ENCODE measurements around the gene MT1A.
A peak's percentile ranks its signal among the peaks of the same experiment; 100 is the strongest.

Gene MT1A

DNA sequence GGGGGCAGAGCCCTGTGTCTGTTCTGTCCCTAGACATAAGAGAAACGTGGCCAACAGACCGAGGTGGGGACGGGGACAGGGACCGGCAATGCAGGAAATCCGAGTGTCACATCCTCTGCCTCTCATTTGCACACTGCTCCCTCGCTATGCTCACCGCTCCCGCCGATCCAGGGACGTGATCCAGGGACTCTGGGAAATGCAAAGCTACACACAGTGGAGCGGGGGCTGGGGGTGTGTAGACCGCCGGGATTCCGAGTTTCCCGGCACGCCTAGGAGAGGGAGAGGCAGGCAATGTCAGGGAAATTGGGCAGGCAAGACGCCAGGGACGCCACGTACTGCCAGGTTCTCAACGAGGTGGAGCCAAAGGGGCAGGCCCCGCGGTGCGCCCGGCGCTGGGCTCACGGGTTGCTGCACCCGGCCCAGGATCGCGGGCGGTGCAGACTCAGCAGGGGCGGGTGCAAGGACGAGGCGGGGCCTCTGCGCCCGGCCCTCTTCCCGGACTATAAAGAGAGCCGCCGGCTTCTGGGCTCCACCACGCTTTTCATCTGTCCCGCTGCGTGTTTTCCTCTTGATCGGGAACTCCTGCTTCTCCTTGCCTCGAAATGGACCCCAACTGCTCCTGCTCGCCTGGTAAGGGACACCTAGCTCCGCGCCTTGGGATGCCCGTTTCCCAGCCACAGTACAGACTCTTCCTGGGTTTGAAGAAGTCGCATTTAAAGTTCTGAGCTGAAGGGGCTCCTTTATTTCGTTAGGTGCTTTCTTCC lies 43.7 kb downstream of the MT1A start, which contains the start of gene MT1X:
Gene MT1X (plus strand): TSS at position 532 of the 764 bp plus-strand sequence. CDS start 71 bp downstream, at position 603.
- DNase-seq = peak; percentile 83 to 92

DNA sequence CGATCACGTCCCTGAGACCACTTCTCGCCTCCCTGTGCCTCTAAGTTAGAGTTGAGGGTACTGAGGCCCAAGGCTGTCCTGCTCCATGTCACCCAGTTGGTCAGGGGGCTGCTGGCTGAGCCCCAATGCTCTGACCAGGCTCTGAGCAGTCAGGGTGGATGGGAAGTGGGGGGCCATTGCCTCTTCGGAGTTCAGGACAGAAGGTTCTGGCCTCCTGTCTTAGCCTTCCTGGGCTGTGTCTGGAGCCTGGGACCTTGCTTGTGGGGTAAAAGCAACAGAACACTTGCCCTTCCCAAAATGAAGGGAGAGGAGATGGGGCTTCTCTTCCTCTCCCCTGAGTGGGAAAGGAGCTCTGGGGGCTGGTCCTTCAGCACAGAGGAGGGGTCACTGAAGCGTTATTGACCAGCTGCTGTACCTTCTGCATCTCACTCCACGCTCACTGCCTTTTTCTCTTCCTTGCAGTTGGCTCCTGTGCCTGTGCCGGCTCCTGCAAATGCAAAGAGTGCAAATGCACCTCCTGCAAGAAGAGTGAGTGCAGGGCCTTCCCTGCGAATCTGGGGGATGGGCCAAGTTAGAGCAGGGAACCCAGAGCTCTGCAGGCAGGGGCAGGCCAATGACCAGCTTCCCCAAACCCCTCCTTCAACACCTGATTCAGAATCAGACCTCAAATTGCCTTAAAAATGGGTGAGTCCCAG lies 44.4 kb downstream of the MT1A start:
- DNase-seq = no peak

DNA sequence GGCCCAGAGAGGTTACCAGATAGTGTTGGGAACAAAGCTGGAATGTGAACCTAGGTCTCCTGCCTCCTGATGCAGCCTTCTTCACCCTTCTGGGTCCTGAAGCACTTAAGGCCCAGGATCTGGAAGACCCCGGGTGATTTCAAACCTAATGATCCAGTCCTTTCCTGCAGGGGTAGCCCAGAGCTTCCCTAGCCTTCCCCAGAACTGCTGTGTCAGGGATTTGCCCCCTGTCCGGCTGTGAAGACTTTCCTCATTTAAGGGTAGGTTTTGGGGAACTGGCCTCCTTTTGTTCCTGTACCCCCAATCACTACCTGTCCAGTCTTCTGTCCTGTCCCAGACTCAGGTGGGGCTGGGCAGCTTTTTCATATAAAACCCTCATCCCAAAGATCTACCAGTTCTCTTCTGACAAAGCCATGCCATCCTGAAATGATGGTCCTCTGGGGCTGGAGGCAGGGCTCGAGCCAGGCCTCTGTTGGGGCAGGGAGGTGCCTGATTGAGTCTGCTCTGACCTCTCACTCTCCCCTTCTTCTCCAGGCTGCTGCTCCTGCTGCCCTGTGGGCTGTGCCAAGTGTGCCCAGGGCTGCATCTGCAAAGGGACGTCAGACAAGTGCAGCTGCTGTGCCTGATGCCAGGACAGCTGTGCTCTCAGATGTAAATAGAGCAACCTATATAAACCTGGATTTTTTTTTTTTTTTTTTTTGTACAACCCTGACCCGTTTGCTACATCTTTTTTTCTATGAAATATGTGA lies 45.1 kb downstream of the MT1A start:
- no peak for DNase-seq

DNA sequence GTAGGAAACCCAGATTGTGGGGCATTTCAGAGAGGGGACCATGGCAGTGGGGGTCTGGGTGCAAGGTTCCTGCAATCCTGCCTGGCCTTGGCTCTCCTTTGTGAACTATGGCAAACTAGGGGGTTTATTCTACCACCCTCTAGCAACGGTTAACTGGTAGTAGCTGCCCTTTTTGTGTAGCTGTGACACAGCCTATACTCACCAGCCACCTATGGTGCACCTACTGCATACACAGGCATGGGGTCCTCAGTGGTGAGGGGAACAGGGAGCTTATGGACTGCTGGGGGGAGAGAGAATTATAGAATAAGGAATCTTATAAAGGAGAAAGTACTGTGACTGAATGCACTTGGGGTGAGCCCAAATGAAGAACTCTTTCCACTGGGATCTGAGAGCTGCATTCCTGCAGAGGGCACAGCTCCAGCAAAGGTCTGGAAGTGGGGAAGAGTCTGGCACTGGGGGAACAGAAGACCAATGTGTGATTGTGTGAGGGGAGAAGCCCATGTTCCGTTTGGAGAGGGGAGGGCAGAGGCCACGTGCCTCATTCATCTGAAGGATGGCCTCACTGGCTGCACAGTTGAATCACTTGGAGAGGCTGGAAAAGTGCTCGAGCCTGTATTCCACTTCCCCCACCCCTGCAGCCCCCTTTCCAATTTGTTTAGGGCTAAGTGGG lies 45.9 kb downstream of the MT1A start:
- no peak for DNase-seq

DNA sequence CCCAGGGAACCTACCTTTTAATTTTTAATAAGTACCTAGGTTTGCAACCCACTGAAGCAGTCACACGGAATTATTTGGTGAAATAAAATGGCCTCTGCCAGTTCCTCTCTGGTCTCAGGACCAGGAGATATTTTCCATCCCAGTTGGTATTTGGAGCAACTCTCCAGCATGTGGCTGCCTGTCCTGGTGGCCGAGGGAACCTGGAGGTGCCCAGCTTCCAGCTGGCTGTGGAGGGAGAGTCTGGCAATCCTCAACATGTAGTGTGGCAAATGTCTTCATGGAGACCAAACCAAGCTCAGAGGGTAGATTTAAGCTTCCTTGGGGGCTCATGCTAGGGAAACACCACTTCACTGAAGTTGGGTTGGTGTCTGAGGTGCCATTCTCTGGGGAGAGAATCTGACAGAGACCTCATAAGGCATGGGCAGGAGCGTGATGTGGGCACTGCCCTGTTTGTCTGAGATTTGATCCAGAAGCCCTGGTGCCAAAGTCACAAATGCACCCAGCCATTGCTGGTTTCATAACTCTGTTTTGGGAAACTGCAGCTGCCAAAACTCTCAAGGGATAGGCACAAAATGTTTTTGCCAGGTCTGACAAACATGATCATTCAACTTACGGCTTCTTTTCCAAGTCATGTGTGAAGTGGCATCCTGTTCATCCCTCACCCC lies 46.6 kb downstream of the MT1A start:
- DNase-seq = no peak

DNA sequence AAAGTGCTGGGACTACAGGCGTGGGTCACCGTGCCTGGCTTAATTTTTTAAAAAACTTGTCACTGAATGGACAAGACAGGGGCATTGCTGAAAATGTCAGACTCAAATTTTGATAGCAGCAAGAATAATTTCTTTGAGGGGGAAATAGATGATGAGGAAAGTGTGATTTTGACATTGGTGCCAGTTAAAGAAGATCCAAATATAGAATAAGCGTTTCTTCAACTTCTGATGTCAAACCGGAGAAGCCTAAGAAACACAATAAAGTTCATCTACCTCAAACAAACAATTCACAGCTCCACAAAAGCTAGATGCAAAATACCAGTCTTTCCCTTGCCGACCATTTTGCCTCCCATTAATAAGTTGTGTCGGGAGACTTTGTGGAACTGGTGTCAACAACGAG lies 48.3 kb downstream of the MT1A start:
- DNase-seq = no peak

DNA sequence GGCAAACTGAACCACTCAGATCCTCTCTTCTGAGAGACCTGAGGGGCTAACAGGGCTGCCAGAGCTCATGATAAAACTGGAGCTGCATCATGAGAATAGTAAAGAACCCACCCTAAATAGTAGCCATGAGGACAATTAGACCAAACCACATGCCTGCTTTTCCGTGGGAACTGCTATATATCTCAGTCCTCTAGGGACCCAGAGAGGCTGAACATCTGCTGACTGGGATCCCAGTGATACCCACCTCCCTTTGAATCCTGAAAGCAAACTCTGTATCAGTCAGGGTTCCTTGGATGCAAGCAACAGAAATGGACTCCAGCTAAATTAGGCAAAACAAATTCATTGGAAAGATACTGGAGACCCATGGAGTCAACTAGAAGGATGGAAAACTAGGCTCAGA lies 50.3 kb downstream of the MT1A start:
- DNase-seq = no peak

DNA sequence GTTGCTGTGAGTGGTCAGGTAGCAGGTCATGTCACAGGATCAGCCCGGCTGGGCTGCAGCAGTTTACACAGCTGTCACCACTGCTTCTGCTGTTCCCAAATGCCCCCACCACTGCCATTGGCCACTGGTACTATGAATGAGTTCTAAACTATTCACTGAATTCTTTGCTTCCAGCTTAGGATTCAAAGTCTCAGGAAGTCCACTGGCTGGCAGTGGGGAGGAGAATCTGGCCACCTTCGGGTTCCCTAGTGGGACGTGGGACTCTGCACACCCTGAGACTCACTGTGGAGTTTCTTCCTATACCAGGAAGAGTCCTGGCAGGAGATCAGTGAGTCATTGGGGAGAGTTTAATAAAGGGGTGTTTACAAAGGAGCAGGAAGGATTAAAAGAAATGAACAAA lies 50.7 kb downstream of the MT1A start:
- DNase-seq = no peak

Measured in inflammatory macrophage treated with lipopolysaccharide for 1 hour (primary cell).